Kidney (tissue), 14 donors: Measurements from ENCODE around the gene CDS2. TPM values are rescaled to one million over a fixed set of nuclear protein-coding genes. Genes with fewer than 3 reads are reported as not detected.

Experiments used
- DNase-seq, 5 donors: peaks; one replicate each; pipeline ENCODE4 v3.0.0-alpha.2; 2013 to 2020
- FAIRE-seq: peaks from 2 replicates; lab custom pipeline; 2012; peaks lifted over from hg19 to GRCh38; lab: Jason Lieb, UNC
- H3K27ac ChIP-seq, 2 donors: one replicate each; pipeline ENCODE4 v1.7.0; 2013; ENCODE audit warnings: low read depth in 2 of 2, low read length in 2 of 2, inconsistent platforms in 1 of 2
- H3K27me3 ChIP-seq: one replicate; pipeline ENCODE4 v1.7.1; 2013; ENCODE audit warnings: low read length, inconsistent platforms; ENCODE audit not compliant: control insufficient read depth, insufficient read depth
- H3K36me3 ChIP-seq, 3 donors: one replicate each; pipeline versions ENCODE4 v1.7.0 to v1.7.1; 2013; ENCODE audit warnings: low read length in 3 of 3, control low read depth in 1 of 3, inconsistent platforms in 1 of 3; ENCODE audit not compliant: insufficient read depth in 3 of 3, control insufficient read depth in 2 of 3
- H3K4me1 ChIP-seq, 3 donors: one replicate each; pipeline versions ENCODE4 v1.7.0 to v1.7.1; 2013; ENCODE audit warnings: low read length in 3 of 3, inconsistent platforms in 1 of 3, low read depth in 1 of 3; ENCODE audit not compliant: control insufficient read depth in 2 of 3, insufficient read depth in 2 of 3
- H3K4me3 ChIP-seq, 3 donors: one replicate each; pipeline versions ENCODE4 v1.7.0 to v1.8.1; 2013; ENCODE audit warnings: low read length in 3 of 3, control low read depth in 1 of 3, inconsistent platforms in 1 of 3
- H3K9ac ChIP-seq, 3 donors: one replicate each; pipeline versions ENCODE4 v1.7.0 to v1.7.1; 2013; ENCODE audit warnings: low read length in 3 of 3, control low read depth in 1 of 3, inconsistent platforms in 1 of 3
- H3K9me3 ChIP-seq, 3 donors: one replicate each; pipeline versions ENCODE4 v1.7.0 to v1.7.1; 2013; ENCODE audit warnings: low read length in 3 of 3, control low read depth in 1 of 3, inconsistent platforms in 1 of 3; ENCODE audit not compliant: control insufficient read depth in 2 of 3, insufficient read depth in 1 of 3
- intact Hi-C: fragments of 100-400 bp; cut with DNase I; formaldehyde crosslinking; loops from one replicate; pipeline ENCODE4 v1.11.1; 2022
- polyA plus RNA-seq: library from polyadenylated mRNA; stranded (reverse); fragments of 350-450 nt; fragmentation: Illumina TruSeq; extraction: RNeasy Lipid Tissue Mini Kit (QIAGEN cat#74804); gene quantifications from one replicate; pipeline ENCODE4 v1.2.3, GENCODE V29; 2014; ENCODE audit warnings: low read depth, low replicate concordance; ENCODE audit not compliant: insufficient read depth
- total RNA-seq: library from RNA; stranded (reverse); fragmentation: NEBNext Ultra II Directional; extraction: Animal tissue kit (Norgen Biotek cat#: 25700); gene quantifications from one replicate; pipeline ENCODE4 v1.2.1, GENCODE V29; 2021
- TF ChIP-seq, protein P1 (sequence below): IDR thresholded peaks from 3 replicates; pipeline ENCODE4 v1.5.1; 2012; ENCODE audit warnings: mild to moderate bottlenecking, moderate library complexity, borderline replicate concordance; ENCODE audit not compliant: insufficient read depth; ENCODE audit errors: extremely low read depth
- donor health status: control.
- donor health status: control.
- donor health status: control.
- donor health status: control.
- donor health status: control.
- donor health status: DM: yes; HTN: yes; CAD: no.
- donor health status: Normal renal cell carcinoma (clear cell type).

The CDS2 gene
- total and polyA plus RNA-seq, 2 donors from 2014 or later = 19.9 to 67.9 TPM

DNA sequence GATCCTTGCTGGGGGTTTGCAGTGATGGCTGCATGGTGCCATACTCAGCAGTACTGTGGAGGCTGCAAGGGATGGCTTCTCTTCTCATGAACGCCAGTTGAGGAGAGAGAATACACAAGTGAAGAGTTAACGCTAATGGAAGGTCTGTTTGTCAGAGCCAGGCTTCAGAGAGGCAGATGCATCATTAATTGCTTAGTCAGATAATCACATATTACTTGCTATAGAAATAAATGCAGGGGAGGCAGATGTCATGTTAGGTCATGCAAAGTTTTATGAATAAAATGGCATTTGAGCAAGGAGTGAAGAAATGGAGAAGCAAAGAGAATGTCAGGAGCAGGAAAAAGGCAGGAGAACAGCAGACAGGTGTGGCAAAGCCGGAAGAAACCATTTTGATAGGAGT is 51.2 kb downstream of the CDS2 start:
- no peak overlapping the region for H3K9ac ChIP-seq
- no peak overlapping the region for H3K27ac ChIP-seq
- H3K36me3 ChIP-seq = peaks cover 0 to 30% (median 17%) of the 10 kb centered on the region in 3 donors
- intact Hi-C loops = no loop called here
- H3K27me3 ChIP-seq = no peaks in the 10 kb centered on the region
- FAIRE-seq (no peak), DNase-seq (no peak)
- TF ChIP-seq, protein P1, sequence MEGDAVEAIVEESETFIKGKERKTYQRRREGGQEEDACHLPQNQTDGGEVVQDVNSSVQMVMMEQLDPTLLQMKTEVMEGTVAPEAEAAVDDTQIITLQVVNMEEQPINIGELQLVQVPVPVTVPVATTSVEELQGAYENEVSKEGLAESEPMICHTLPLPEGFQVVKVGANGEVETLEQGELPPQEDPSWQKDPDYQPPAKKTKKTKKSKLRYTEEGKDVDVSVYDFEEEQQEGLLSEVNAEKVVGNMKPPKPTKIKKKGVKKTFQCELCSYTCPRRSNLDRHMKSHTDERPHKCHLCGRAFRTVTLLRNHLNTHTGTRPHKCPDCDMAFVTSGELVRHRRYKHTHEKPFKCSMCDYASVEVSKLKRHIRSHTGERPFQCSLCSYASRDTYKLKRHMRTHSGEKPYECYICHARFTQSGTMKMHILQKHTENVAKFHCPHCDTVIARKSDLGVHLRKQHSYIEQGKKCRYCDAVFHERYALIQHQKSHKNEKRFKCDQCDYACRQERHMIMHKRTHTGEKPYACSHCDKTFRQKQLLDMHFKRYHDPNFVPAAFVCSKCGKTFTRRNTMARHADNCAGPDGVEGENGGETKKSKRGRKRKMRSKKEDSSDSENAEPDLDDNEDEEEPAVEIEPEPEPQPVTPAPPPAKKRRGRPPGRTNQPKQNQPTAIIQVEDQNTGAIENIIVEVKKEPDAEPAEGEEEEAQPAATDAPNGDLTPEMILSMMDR = no peak
- peaks cover 0 to 6% (median 0%) of the 10 kb centered on the region in 3 donors for H3K4me1 ChIP-seq
- no peak overlapping the region for H3K4me3 ChIP-seq
- no peaks in the 10 kb centered on the region for H3K9me3 ChIP-seq

DNA sequence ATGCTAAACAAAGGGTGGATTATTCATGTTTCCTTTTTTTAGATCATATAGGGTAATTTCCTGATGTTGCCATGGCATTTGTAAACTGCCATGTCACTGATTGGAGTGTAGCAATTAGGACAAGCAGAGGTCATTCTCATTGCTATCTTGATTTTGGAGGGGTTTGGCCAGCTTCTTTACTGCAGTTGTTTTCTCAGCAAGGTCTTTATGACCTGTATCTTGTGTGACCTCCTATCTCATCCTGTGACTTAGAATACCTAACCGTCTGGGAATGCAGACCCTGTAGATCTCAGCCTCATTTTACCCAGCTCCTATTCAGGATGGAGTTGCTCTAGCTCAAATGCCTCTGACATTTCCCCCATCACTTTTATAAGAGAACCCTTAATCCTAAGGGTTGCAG is 53.6 kb downstream of the CDS2 start:
- TF ChIP-seq, protein P1 = no peak
- FAIRE-seq = no peak
- H3K9ac ChIP-seq = no peak overlapping the region
- no peaks in the 10 kb centered on the region for H3K27me3 ChIP-seq
- peaks cover 0 to 27% (median 23%) of the 10 kb centered on the region in 3 donors for H3K36me3 ChIP-seq
- H3K27ac ChIP-seq = no peak overlapping the region
- H3K9me3 ChIP-seq = no peaks in the 10 kb centered on the region
- H3K4me3 ChIP-seq = no peak overlapping the region
- no peaks in the 10 kb centered on the region for H3K4me1 ChIP-seq
- DNase-seq = no peak
- intact Hi-C loops = loop anchor here (10.0 kb wide), 1 partner anchor 46 kb away; no protein-coding TSS in a partner anchor

DNA sequence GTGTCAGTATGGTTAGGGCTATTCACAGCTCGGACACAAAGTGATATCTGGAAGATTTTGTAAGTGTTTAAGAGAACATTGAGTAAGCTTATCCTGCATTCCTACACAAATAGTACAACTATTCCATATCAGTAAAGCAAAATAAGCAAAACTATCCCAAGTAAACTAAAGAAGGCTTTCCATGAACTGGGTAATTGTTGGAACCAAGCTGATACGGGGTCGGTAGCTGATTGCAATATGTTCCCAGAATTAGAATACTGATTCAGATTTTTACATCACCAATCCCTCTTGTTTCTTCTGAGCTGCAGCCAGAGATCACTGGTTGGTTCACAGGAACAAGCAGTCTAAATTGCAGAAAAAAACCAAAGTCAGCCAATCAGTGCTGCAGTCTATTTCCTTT is 54.1 kb downstream of the CDS2 start:
- peaks cover 0 to 29% (median 27%) of the 10 kb centered on the region in 3 donors for H3K36me3 ChIP-seq
- H3K9me3 ChIP-seq = no peaks in the 10 kb centered on the region
- no peaks in the 10 kb centered on the region for H3K27me3 ChIP-seq
- H3K4me1 ChIP-seq = no peaks in the 10 kb centered on the region
- H3K27ac ChIP-seq = no peak overlapping the region
- DNase-seq = no peak
- no peak overlapping the region for H3K4me3 ChIP-seq
- intact Hi-C loops = loop anchor here (10.0 kb wide), 1 partner anchor 46 kb away; no protein-coding TSS in a partner anchor
- TF ChIP-seq, protein P1 = no peak
- H3K9ac ChIP-seq = no peak overlapping the region
- FAIRE-seq = no peak

DNA sequence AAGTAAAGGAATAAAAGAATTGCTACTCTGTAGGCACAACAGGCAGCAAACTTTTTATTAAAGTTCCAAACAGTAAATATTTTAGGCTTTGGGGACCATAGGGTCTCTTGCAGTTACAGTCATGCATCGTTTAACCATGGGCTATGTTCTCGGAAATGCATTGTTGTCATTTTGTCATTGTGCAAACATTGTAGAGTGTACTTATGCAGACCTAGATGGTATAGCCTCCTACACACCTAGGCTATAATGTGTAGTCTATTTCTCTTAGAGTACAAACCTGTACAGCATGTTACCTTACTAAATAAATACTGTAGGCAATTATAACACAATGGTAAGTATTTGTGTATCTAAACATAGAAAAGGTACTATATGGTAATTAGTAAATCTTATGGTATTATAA is 54.7 kb downstream of the CDS2 start:
- H3K4me1 ChIP-seq = no peaks in the 10 kb centered on the region
- peaks cover 0 to 33% (median 33%) of the 10 kb centered on the region in 3 donors for H3K36me3 ChIP-seq

More for the DNA sequence above, 54.7 kb downstream of the CDS2 start:
- DNase-seq (no peak), FAIRE-seq (no peak)
- no peak overlapping the region for H3K27ac ChIP-seq
- H3K9ac ChIP-seq = no peak overlapping the region
- TF ChIP-seq, protein P1 = no peak
- H3K27me3 ChIP-seq = no peaks in the 10 kb centered on the region
- intact Hi-C loops = loop anchor here (10.0 kb wide), 1 partner anchor 47 kb away; no protein-coding TSS in a partner anchor
- no peak overlapping the region for H3K4me3 ChIP-seq
- no peaks in the 10 kb centered on the region for H3K9me3 ChIP-seq
